IMR-90 (cell line): ENCODE measurements around the gene MRPL50.
"Not testable (repeated sequence)": the region's sequence is repeated elsewhere in the genome, so short reads cannot be mapped to it uniquely, and the experiment has no call there.

Source experiments
- CEBPB ChIP-seq: IDR thresholded peaks from 2 replicates; pipeline ENCODE4 v1.6.1; 2012; ENCODE audit warnings: low read depth, low read length, improper control_type of control experiment
- CTCF ChIP-seq: conservative IDR thresholded peaks from 2 replicates; pipeline ENCODE4 v1.5.1; 2012; ENCODE audit warnings: mild to moderate bottlenecking, low read depth, low read length, improper control_type of control experiment
- FOS ChIP-seq: fragments of 150-350 bp; IDR thresholded peaks from 2 replicates; pipeline ENCODE4 v1.6.1; 2016; ENCODE audit warnings: low read depth, low read length
- MXI1 ChIP-seq: IDR thresholded peaks from 2 replicates; pipeline ENCODE4 v1.6.1; 2012; ENCODE audit warnings: low read depth, mild to moderate bottlenecking, low read length, moderate library complexity, borderline replicate concordance
- POLR2A ChIP-seq: IDR thresholded peaks from 2 replicates; pipeline ENCODE4 v1.6.1; 2012; ENCODE audit warnings: mild to moderate bottlenecking, low read depth, low read length
- RAD21 ChIP-seq: IDR thresholded peaks from 2 replicates; pipeline ENCODE4 v1.6.1; 2012; ENCODE audit warnings: low read length, improper control_type of control experiment
- RCOR1 ChIP-seq: IDR thresholded peaks from 2 replicates; pipeline ENCODE4 v1.6.1; 2012; ENCODE audit warnings: mild to moderate bottlenecking, low read length, improper control_type of control experiment; ENCODE audit not compliant: insufficient replicate concordance
- RFX5 ChIP-seq: IDR thresholded peaks from 2 replicates; pipeline ENCODE4 v1.8.0; 2012; ENCODE audit warnings: low read depth, mild to moderate bottlenecking, low read length, moderate library complexity
- SMC3 ChIP-seq: fragments of 150-350 bp; IDR thresholded peaks from 2 replicates; pipeline ENCODE4 v1.6.1; 2016; ENCODE audit warnings: low read depth, mild to moderate bottlenecking, antibody characterized with exemption, low read length, moderate library complexity

GRCh38 chr9:101384873-101385536, 13.4 kb downstream of the MRPL50 start, which contains the start of gene BAAT:
- TF ChIP-seq POLR2A, CEBPB, CTCF, SMC3, RAD21, RFX5, FOS, MXI1, RCOR1: not testable (repeated sequence)
